MG63 (cell line): ENCODE measurements around the gene RPUSD4. TPM values are rescaled to one million over a fixed set of nuclear protein-coding genes. Genes with fewer than 3 reads are reported as not detected.

Experiments used
- DNase-seq: peaks from one replicate; pipeline ENCODE4 v3.0.0-alpha.2; 2020
- H3K27me3 ChIP-seq: fragments of 250-450 bp; sonication (Bioruptor Pico); 2 replicates; pipeline ENCODE4 v1.5.1; 2020; ENCODE audit warnings: mild to moderate bottlenecking, moderate library complexity
- H3K36me3 ChIP-seq: fragments of 250-450 bp; sonication (Bioruptor Pico); 2 replicates; pipeline ENCODE4 v1.5.1; 2020; ENCODE audit warnings: mild to moderate bottlenecking, moderate library complexity
- H3K4me3 ChIP-seq: fragments of 250-450 bp; sonication (Bioruptor Pico); 2 replicates; pipeline ENCODE4 v1.5.1; 2020; ENCODE audit warnings: mild to moderate bottlenecking, moderate library complexity
- H3K9me3 ChIP-seq: fragments of 250-450 bp; sonication (Bioruptor Pico); 2 replicates; pipeline ENCODE4 v1.5.1; 2020; ENCODE audit warnings: mild to moderate bottlenecking, moderate library complexity
- total RNA-seq: library from RNA; depleted of rRNA; stranded (reverse); fragments of >200 nt; shearing (Covaris generic); gene quantifications from 2 replicates; pipeline ENCODE4 v1.2.3, GENCODE V29; 2014; ENCODE audit warnings: low replicate concordance

RPUSD4 gene
- total RNA-seq, 1 experiment from 2014 or later: 29.0 TPM

DNA sequence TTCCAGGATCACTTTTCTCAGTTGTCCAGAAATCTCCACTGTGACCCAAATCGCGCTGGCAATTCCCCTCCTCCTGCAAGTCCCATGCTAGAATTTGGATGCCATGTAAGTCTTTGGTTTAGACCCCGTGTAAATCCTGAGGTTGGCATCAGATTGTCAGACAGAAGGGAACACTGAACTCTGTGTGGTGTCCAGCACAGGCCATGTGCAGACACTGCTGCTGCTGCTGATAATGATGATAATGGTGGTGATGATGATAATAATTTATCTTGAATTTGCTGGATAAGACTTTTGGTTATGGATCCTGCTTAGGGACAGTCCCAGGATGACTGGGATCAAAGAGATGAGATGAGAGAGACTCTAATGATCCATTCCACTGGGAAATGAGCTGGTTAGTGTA lies 45.0 kb downstream of the RPUSD4 start:
- DNase-seq: no peak
- no peak overlapping the region for H3K4me3 ChIP-seq
- no peaks in the 10 kb centered on the region for H3K27me3 ChIP-seq

DNA sequence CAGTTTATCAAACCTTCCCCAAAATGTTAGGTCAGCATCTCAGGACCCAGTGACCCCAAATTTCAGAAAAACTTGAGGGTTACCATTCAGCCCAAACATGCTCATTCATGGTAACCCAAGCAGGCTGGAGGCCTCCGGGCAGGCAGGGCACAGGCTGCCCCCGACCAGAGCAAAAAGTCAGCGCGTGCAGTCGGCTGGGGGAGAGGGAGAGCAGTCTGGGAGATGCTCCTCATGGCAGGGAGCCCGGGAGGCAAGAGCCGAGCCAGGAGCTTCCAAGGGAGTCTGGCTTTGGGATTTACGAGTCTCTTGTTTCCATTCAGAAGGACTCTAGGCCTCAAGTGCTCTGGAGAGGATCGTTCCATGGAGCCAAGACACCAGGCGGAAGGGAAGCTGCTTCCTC lies 45.7 kb downstream of the RPUSD4 start:
- no peaks in the 10 kb centered on the region for H3K9me3 ChIP-seq
- no peaks in the 10 kb centered on the region for H3K36me3 ChIP-seq
- H3K27me3 ChIP-seq: no peaks in the 10 kb centered on the region
- peak; percentile 30 for DNase-seq
- no peak overlapping the region for H3K4me3 ChIP-seq

More for the DNA sequence above, 45.0 kb downstream of the RPUSD4 start:
- no peaks in the 10 kb centered on the region for H3K9me3 ChIP-seq
- no peaks in the 10 kb centered on the region for H3K36me3 ChIP-seq

- no peak overlapping the region for H3K4me3 ChIP-seq
- no peak for DNase-seq
- no peaks in the 10 kb centered on the region for H3K27me3 ChIP-seq
- H3K36me3 ChIP-seq: no peaks in the 10 kb centered on the region
- no peaks in the 10 kb centered on the region for H3K9me3 ChIP-seq
Measured at GRCh38 chr11:126165311-126165720, 46.1 kb downstream of the RPUSD4 start.

- H3K27me3 ChIP-seq: no peaks in the 10 kb centered on the region
- no peak for DNase-seq
- no peak overlapping the region for H3K4me3 ChIP-seq
- H3K36me3 ChIP-seq: no peaks in the 10 kb centered on the region
- H3K9me3 ChIP-seq: no peaks in the 10 kb centered on the region
Measured at GRCh38 chr11:126164781-126165180, 46.7 kb downstream of the RPUSD4 start.

- H3K9me3 ChIP-seq: no peaks in the 10 kb centered on the region
- H3K27me3 ChIP-seq: no peaks in the 10 kb centered on the region
- DNase-seq: no peak
- H3K36me3 ChIP-seq: no peaks in the 10 kb centered on the region
- no peak overlapping the region for H3K4me3 ChIP-seq
Measured at GRCh38 chr11:126163779-126164178, 47.7 kb downstream of the RPUSD4 start.

DNA sequence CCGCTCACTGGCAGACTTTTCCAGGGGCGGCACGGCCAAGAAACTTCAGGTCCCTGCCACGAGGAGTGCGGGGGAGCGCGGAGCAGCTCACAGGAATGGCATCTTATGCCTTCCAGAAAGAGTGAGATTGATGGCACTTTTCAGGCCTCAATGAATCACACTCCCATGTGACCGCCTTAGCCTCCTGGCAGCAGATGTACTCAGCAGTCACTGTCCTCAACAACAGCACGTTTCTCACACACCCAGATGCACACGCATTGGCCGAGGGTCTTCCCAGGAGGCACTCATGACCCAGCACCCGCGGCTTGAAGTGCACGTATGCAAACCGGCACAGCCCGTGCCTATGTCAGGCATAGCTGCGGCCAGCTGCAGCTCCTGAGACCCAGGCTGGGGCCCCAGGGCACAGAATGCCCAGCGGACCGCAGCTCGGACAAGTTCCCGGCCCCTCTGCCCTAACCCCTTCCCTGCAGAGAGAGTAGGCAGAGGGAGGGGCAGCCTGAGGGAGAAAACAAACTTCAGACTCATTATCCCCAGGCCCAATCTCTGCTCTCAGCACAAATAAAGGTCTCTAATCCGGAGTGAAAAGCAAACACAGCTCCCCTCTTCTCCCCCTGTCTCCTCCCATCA lies 48.3 kb downstream of the RPUSD4 start:
- Histone ChIP-seq H3K4me3 (no peak overlapping the region), H3K36me3 (no peaks in the 10 kb centered on the region), H3K9me3 (no peaks in the 10 kb centered on the region), H3K27me3 (no peaks in the 10 kb centered on the region)
- DNase-seq: peak; percentile 95

- peak; percentile 30 for DNase-seq
Measured at GRCh38 chr11:126162306-126163030, 49.0 kb downstream of the RPUSD4 start.

DNA sequence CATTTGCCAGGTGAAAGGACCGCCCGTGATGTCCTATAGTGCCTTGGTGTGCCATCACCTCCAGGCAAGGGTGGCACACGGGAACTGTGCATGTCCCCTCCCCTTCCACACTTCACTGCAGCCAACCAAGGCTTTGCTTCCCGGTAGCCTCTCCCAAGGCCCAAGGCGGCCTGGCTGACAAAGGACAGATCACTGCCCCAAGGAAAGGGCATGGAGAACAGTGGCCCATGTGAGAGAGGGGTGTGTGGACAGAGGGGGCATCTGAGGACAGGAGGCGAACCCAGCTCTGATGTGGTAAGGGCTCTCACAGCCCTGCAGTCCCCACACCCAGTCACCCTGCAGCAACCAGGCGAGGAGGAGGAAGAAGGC lies 50.4 kb downstream of the RPUSD4 start:
- no peak for DNase-seq
- Histone ChIP-seq H3K9me3 (no peaks in the 10 kb centered on the region), H3K36me3 (no peaks in the 10 kb centered on the region), H3K4me3 (no peak overlapping the region), H3K27me3 (no peaks in the 10 kb centered on the region)

More at GRCh38 chr11:126162306-126163030, 49.0 kb downstream of the RPUSD4 start:
- Histone ChIP-seq H3K9me3 (no peaks in the 10 kb centered on the region), H3K36me3 (no peaks in the 10 kb centered on the region), H3K4me3 (no peak overlapping the region), H3K27me3 (no peaks in the 10 kb centered on the region)

DNA sequence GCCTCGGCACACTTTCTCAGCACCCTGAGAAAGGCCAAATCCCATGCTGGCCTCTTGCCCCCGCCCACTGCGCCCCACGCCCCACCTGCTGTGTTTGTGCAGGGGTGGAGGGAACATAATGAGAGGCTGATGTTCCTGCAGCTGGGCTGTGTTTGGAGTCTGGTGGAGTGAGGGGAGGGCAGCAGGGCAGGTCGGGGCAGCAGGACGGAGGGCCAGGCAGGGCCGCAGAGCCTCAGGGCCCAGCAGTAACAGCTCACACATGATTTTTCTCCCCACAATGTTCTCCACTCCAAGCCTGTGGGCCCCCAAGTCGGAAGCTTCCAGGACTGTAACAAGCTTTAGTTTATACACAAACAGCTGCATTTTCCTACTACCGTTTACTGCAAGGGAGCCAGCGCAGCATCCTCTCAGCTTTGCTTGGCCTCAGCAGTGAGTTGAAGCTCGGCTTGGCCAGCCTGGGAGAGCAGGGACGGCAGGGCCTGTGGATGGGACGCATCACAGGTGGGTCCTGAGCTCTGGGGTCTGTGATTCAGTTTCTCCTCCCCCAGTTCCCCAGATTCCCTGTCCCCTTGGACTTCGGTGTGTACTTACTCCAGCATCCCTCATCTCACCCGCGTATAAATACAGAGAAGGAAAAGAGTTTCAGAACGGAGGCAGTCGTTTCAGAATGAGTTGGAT lies 51.0 kb downstream of the RPUSD4 start:
- Histone ChIP-seq H3K4me3 (no peak overlapping the region), H3K9me3 (no peaks in the 10 kb centered on the region), H3K27me3 (no peaks in the 10 kb centered on the region), H3K36me3 (no peaks in the 10 kb centered on the region)
- DNase-seq: no peak

DNA sequence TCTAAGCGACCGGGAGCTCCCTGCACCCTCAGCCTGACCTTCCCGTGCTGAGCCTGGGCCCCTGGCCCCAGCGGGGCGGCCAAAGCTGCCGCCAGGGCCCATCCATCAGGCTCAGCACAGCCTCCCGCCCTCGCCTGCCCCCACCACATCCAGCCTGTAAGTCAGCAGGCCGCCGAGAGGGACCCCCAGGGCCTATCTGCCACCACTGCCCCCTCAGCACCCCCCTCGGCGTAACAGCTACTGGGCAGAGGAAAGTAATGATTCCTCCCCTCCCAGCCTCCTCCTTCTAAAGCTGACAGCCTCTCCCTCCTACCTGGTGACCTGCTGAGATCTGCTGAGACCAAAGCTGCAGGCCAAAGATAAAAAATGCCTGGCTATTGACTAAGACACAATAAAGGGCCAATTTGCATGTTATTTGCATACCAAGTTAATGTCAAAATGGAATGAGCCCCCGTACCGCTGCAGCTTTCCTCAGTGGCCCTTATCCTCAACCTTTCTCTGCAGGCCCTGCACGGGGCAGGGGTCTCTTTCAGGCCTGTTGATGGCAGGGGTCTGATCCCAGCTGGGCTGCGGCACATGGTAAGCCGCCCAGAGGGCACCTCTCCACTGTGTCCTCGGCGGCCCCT lies 51.6 kb downstream of the RPUSD4 start:
- no peaks in the 10 kb centered on the region for H3K27me3 ChIP-seq
- H3K36me3 ChIP-seq: no peaks in the 10 kb centered on the region

DNA sequence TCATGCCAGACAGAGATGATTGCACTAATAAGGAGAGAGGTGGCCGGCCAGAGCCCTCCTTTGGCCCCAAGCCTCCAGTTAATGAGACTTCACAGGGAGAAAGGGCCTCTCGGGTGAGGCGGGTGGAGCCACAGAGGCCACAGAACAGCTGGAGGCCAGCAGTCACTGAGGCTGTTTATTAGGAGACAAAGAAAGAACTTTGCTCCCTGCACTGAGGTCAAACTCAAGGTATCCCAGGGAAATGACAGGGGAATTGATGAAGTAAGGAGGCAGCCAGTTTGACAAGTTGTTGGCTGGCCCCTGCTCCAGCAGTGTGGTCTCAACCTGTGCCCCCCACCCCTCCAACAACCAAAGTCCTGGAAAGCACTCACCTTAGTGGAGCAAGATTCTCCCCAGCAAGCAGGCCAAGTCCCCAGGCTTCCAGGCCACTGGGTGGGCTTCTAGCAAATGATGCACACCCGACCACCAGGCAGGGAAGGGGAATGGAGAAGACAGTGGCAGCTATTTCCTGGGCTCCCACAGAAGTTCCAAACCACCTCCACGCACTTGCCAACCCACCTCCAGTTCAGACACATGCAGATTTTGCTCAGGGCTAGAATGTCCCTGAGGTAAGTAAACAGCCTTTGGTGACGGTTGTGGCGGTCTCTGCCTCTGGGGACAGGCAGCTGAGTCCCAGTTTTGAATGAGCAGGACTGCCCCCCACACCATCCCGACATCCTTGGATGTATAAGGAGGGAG lies 53.2 kb downstream of the RPUSD4 start:
- H3K4me3 ChIP-seq: no peak overlapping the region
- no peaks in the 10 kb centered on the region for H3K9me3 ChIP-seq
- H3K27me3 ChIP-seq: no peaks in the 10 kb centered on the region
- peak; percentile 66 for DNase-seq
- H3K36me3 ChIP-seq: no peaks in the 10 kb centered on the region

More for the DNA sequence above, 51.6 kb downstream of the RPUSD4 start:
- no peak for DNase-seq
- Histone ChIP-seq H3K9me3 (no peaks in the 10 kb centered on the region), H3K4me3 (no peak overlapping the region)

DNA sequence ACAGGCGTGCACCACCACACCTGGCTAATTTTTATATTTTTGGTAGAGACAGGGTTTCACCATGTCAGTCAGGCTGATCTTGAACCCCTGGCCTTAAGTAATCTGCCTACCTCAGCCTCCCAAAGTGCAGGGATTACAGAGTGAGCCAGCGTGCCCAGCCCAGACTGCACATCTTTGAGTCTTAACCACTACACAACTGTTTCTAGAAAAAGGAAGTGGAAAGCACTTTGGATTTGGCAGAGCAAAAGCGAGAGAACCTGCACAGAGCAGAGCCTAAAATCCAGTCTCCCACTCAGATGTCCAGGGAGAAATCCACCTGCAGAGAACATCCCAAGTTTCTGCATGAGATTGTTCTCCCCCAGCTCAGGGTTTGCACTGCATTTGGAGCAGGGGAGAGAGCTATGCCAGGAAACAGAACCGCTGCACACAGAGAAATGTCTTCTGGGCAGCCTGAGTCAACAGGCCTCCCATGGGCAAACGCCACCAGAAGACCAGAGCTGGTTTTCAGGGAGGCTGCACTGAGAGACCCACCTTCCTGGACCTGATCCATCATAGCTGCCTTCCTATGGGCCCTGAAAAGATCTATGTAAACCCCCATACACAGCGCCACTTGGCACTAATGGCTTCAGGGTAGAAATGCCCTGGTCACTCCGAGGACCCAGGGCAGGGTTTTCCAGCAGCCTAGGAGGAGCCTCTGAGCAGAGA lies 54.0 kb downstream of the RPUSD4 start:
- Histone ChIP-seq H3K9me3 (no peaks in the 10 kb centered on the region), H3K4me3 (no peak overlapping the region), H3K36me3 (no peaks in the 10 kb centered on the region), H3K27me3 (no peaks in the 10 kb centered on the region)
- DNase-seq: no peak

DNA sequence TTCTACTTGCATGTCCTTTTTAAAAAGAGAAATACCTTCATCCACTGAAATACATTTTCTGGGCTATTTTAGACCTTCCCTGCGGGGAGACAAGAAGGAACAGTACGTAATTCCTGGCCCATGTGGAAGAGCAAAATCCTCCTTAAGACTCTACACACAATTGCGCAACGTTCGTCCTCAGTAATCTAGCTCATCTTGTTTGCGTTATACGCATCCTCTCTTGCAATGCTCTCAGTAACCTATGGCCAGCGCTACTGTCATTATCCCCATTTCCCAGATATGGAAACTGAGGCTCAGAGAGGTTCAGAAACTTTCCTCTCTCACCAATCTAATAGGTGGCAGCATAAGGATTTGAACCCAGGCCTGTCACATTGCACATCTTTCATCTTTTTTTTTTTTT lies 54.6 kb downstream of the RPUSD4 start:
- H3K36me3 ChIP-seq: no peaks in the 10 kb centered on the region
- no peaks in the 10 kb centered on the region for H3K27me3 ChIP-seq
- H3K9me3 ChIP-seq: peaks cover 4% of the 10 kb centered on the region
- no peak overlapping the region for H3K4me3 ChIP-seq
- no peak for DNase-seq

- Histone ChIP-seq H3K4me3 (no peak overlapping the region), H3K27me3 (no peaks in the 10 kb centered on the region), H3K9me3 (peaks cover 7% of the 10 kb centered on the region), H3K36me3 (no peaks in the 10 kb centered on the region)
- no peak for DNase-seq
Measured at GRCh38 chr11:126155402-126156187, 55.9 kb downstream of the RPUSD4 start.

- no peak overlapping the region for H3K4me3 ChIP-seq
- H3K36me3 ChIP-seq: no peaks in the 10 kb centered on the region
- H3K9me3 ChIP-seq: peaks cover 7% of the 10 kb centered on the region
- H3K27me3 ChIP-seq: no peaks in the 10 kb centered on the region
- no peak for DNase-seq
Measured at GRCh38 chr11:126154691-126155090, 56.8 kb downstream of the RPUSD4 start.
